OCI-LY7 (cell line): ENCODE results near the gene TMIGD2.

Experiments
- CTCF ChIP-seq: fragments of 200-600 bp; sonication (generic); conservative IDR thresholded peaks from 2 replicates; pipeline ENCODE4 v1.5.1; 2014; ENCODE audit warnings: mild to moderate bottlenecking, antibody characterized with exemption, low read length, moderate library complexity, mixed read lengths
- EZH2phosphoT487 ChIP-seq: fragments of 200-600 bp; sonication (generic); IDR thresholded peaks from 2 replicates; pipeline ENCODE4 v1.6.1; 2018; ENCODE audit warnings: low read depth, borderline replicate concordance, mild to moderate bottlenecking, mixed run types, antibody characterized with exemption, low read length, moderate library complexity, mixed read lengths

- TF ChIP-seq CTCF (no peak), EZH2phosphoT487 (no peak)
These were observed 9.7 kb downstream of the TMIGD2 start for GRCh38 chr19:4292515-4292914.
